ENCODE data around the gene DAGLB.
"Not testable (repeated sequence)": the region's sequence is repeated elsewhere in the genome, so short reads cannot be mapped to it uniquely, and the experiment has no call there.

Gene DAGLB

DNA sequence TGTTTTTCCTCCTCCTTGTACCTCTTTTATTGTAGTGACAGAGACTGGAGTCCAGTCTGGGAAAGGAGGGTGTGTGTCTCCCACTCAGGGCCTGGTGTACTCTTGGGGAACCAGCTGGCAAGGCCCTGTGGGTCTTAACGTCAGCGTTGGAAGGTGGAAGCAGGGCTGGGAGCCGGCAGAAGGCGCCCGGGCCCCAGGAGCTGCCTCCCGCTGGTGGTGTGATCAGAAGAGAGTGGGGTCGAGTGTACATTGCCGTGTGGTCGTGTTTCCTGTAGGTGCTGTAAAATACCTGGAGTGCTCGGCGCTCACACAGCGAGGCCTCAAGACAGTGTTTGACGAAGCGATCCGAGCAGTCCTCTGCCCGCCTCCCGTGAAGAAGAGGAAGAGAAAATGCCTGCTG, 45.7 kb downstream of the DAGLB start:
- DNase-seq (ENCODE audit: low read depth, low spot score): no peak
- H3K27ac ChIP-seq: peak overlapping the region; percentile 89

DNA sequence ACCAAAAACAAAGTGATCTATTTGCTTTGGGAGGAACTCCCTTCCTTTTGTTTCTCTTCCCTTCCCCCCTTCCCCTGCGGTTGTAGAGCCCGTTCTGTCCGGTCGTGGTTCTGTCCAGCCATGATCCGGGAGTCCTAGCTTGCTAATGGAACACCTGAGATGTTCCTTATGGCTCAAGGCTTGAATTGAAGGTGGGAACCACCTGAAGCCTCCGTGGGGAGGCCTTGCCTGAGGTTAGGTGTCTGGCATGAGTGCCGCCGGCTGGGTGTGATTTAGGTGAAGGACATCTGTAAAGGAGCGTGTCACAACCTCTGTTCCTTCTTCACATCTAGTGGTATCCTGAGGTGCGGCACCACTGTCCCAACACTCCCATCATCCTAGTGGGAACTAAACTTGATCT, 46.2 kb downstream of the DAGLB start:
- peak overlapping the region; percentile 89 for H3K27ac ChIP-seq
- no peak for DNase-seq (ENCODE audit: low read depth, low spot score)

DNA sequence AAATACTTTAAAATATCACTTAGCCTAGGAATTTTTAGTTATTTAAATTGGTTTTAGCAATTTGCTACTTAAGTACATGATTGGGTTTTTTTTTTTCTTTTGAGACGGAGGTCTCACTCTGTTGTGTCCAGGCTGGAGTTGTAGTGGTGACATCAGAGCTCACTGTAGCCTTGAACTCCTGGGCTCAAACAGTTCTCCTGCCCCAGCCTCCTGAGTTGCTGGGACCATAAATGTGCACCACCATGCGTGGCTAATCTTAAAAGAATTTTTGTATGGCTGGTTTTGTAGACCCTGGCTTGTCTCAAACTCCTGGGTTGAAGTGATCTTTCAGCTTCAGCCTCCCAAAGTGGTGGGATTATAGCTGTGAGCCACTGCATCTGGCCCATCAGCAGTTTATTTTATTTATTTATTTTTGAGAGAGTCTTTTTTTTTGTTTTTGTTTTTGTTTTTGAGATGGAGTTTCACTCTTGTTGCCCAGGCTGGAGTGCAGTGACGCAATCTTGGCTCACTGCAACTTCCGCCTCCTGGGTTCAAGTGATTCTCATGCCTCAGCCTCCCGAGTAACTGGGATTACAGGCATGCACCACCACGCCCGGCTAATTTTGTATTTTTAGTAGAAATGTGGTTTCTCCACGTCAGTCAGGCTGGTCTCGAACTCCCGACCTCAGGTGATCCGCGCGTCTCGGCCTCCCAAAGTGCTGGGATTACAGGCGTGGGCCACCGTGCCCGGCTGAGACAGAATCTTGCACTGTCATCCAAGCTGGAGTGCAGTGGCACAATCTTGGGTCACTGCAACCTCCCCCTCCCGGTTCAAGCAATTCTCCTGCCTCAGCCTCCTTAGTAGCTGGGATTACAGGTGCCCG, 47.3 kb downstream of the DAGLB start:
- peak overlapping the region; percentile 89 for H3K27ac ChIP-seq
- DNase-seq (ENCODE audit: low read depth, low spot score): not testable (repeated sequence)

DNA sequence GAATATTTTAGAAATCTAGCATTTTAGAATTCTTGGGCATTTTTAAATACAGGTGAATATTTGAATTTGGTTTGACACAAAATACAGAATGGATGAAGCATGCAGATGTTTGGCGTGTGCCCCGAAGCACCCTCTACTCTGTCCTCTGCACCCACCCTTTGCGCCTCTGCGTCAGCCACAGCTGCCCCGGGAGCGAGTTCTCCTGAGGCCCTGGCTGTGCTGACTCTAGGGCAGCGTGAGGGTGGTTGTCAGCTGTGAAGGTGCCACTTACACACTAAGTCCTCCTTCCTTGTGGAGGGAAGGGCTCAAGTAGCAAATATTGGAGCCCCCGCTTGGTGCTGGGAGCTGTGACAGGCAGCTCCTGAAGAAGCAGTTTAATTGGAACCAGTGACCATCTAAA, 48.4 kb downstream of the DAGLB start:
- no peak for DNase-seq (ENCODE audit: low read depth, low spot score)
- peak overlapping the region; percentile 89 for H3K27ac ChIP-seq

DNA sequence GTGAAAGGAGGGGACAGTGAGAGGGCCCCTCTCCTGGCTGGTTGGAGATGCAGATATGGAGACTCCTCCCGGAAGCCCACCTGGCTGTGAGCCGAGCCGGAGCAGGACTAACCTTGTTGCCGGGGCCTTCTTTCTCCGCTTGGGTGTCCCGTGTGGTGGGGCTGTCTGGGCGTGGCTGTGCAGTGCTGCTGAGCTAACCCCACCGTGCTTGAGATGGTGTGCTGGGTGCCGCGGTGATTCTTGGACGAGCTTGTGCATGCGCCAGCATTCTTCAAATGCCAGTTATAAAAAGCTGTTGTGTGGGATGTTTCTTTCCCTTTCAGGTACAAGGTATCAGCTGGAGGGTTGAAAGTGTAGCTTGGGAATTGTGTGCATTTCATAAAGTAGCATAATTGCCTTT, 48.8 kb downstream of the DAGLB start:
- no peak for DNase-seq (ENCODE audit: low read depth, low spot score)
- peak overlapping the region; percentile 89 for H3K27ac ChIP-seq

DNA sequence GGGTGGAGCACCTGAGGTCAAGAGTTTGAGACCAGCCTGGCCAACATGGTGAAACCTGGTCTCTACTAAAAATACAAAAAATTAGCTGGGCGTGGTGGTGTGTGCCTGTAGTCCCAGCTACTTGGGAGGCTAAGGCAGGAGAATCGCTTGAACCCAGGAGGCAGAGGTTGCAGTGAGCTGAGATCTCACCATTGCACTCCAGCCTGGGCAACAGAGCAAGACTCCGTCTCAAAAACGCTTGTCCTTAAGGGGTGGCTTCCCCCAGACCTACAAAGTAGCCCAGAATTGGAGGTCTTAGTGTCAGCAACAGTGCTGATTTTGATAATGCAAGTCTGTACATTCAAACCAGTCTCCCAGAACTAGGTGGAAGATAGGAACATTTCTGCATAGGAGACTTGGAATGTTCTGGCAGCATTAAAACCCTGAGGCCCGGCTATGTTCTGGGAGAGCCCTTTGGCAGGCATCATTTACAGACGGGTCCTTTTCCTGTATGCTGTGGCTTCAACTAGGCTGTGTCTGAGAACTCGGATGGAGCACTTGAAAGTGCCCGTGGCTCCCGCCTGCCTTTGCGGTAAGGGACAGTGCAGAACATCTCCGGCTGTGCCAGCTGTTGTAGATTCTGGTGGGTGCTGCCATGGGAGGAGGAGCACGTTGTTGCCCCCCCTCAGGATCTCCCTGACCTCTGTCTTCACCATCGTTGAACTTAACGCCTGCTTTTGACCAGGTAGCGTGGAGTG, 49.8 kb downstream of the DAGLB start:
- DNase-seq (ENCODE audit: low read depth, low spot score): not testable (repeated sequence)
- peak overlapping the region; percentile 89 for H3K27ac ChIP-seq

DNA sequence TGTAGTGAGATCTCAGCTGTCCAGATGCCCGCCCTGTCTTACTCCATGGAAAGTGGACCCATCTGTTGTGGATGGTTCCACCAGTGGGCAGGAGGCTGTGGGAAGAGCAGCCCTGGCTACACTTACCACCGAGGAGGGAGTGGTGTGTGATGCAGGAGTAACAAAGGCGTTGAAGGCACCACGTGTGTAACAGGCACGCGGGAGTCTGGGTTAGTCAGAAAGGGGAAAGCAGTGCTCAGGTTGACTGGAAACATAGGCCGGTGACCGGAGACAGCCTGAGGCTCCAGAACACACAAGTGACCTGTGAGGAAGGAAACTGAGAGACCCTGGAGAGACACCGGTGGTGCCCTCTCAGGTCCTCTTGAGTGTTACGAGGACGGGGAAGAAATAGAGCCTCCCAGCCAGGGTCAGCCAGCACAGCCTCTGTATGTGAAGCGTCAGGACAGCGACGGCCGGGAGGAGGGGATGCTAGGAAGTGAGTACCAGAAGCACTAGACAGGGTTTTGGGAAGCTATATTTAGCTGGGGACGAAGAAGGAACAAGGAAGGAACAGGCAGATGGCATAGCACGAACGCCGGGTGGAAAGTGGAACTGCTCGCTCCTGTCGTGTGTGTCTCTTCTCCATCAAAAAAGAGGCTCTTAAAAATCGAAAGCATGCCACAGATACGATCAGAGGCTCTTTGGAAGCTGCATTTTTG, 51.7 kb downstream of the DAGLB start:
- no peak for DNase-seq (ENCODE audit: low read depth, low spot score)
- H3K27ac ChIP-seq: peak overlapping the region; percentile 89

DNA sequence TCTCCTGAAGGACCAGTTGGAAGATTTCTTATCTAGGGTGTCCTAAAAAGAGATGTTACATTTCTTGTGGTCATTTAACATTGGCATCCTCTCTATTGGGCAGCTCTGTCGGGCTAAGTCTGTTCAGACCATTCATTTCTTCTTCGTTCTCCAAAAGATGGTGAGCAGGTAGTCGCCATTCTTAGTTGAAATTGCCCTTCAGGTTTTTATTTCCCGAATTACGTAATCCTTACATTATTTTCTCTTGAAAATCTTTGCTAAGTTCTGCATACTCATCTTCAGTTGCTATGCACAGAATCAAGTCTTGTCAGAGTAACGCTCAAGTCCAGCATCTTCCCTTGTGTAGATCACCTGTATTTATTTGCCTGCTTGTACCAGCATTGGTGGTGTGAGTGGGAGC, 53.6 kb downstream of the DAGLB start:
- no peak for DNase-seq (ENCODE audit: low read depth, low spot score)

DNA sequence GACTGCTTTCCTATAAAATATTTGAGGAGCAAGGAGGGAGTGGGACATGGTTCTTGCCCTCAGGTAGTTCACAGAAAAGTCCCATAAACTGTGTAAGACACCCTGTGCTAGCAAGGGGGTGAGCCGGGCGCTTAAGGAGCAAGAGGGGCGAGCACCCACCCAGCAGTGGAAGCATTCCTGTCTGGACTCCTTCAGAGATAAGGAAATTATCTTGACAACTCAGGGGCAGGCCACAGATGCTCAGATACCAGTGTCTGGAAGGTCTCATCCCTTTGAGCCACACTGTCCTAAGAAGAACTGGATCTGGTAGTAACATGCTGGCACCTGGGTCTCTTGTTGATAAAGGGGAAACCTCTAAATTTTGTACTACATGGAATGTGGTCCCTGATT, 54.1 kb downstream of the DAGLB start:
- peak overlapping the region; percentile 89 for H3K27ac ChIP-seq

More for the DNA sequence above, 53.6 kb downstream of the DAGLB start:
- peak overlapping the region; percentile 89 for H3K27ac ChIP-seq

DNA sequence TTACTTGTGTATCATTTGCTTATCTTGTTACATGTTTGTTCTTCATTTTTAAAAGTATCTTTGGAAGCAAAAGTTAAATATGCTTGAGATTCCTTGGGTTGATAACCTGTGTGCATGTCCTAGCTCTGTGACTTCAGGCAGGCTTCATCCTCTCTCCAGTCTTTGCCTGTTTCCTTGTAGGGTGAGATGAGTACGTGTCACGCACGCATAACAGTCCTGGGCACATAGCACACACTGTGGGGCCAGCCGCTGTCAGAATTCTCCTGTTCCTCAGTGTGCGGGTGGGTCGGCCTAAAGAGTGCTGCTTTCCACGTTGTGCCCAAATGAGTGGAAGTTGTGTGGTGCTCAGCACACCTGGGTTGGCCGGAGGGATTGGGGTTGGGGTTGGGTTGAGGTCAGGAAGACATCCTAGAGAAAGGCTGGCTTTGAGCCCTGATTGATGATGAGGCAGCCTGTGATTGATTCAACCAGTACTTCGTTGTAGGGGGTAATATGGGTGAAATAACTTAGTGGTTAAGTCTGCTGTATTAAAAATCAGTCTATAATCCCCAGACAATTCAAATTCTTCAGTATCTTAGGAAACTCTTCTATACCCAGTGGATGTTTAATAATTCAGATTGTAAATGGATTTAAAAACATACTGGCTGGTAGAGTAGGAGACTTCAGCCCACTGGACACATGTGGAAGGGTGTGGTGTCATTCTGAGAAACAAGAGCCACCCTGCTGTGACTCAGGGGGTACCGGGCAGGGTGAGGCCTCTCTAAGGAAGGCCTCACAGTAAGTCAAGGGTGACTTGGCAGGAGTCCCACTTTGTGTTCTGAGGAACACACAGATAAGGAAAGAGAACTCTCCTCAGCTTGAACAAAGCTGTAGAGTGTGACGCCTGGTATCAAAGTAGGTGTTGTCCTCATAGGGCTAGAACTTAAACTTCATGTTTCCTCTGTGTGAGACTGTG, 54.8 kb downstream of the DAGLB start:
- H3K27ac ChIP-seq: peak overlapping the region; percentile 89
- peak; percentile 63 for DNase-seq (ENCODE audit: low read depth, low spot score)

More for the DNA sequence above, 54.1 kb downstream of the DAGLB start:
- no peak for DNase-seq (ENCODE audit: low read depth, low spot score)

DNA sequence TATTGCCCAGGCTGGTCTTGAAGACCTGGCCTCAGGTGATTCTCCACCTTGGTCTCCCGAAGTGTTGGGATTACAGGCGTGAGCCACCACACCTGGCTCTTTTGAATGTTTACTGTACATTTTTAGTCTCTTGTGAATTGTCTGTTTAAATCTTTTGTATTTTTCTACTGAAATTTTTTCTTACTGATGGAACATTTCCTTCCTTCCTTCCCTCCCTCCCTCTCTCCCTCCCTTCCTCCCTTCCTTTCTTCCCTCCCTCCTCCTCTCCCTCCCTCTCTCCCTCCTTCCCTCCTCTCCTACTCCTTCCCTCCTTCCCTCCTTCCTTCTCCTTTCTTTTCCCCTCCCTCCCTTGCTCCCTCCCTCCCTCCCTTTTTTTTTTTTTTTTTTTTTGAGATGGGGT, 58.0 kb downstream of the DAGLB start:
- peak overlapping the region; percentile 89 for H3K27ac ChIP-seq
- DNase-seq (ENCODE audit: low read depth, low spot score): no peak

DNA sequence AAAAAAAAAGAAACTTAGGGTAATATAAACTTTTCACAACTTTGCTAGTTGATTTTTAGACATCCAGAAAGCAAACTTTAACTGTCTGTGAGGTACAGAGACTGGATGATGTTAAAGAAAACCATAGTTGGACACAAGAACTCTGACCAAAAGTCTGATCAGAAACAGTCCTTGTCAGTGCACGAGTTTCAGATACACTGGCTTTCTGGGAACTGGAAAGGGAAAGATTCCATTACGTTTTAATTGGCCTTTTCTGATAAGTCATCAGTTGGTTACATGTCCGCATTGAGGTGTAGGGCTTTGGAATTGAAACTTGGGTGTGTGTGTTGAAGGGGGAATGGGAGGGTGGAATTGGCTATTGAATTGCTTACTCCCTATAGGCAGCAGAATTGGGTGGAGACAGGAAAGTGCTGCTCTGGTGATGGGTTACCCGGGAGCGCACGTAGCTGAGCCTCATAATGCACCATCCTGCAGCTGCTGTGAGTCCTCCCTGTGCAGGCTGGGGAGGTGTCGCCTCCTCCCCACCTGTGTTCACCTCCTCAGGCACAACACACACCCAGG, 59.9 kb downstream of the DAGLB start:
- no peak for DNase-seq (ENCODE audit: low read depth, low spot score)
- H3K27ac ChIP-seq: peak overlapping the region; percentile 96

DNA sequence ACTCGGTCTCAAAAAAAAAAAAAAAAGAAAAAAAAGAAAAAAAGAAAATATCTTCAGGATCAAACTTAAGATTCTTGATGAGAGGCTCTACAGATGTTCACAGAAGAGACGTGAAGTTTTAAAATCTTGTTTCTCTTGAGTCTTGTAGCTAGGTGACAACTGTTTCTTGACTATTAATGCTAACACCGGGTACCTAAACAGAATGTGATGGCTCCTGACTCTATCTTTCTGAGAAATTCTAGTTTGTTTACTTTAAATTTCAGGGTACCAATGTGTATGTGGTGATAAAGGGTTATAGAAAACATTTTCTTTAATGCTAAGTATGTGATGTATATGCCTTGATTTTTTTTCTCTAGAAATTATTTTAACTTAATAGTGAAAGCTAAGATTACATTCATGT, 61.0 kb downstream of the DAGLB start:
- H3K27ac ChIP-seq: peak overlapping the region; percentile 96
- no peak for DNase-seq (ENCODE audit: low read depth, low spot score)

DNA sequence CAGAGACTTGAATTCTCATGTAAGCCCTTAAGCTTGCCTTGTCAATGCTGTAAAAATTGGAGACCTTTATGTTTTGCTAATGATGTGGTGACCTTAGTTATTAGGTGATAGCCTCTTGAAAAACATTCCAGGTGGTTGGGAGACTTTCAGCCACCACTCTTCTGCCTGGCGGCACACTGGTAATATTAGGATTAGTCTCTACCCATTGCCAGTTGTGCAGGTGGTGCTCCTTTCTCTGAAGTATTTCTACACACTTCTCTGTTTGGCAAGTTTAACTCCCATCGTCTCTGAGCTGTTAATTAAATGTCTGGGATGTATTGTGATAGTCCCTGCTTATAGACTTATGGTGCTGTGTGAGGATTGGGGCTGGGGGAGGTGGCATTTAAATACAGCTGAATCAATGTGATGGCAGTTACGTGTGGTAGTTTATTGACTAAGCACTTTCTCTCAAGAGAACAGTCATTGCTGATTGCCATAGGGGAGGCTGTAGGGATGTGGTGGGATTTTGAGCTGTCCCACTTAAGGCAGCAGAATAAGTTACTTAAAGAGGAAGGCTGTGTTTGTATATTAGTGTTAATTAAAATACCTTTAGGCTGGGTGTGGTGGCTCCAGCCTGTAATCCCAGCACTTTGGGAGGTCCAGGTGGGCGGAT, 61.7 kb downstream of the DAGLB start:
- peak overlapping the region; percentile 96 for H3K27ac ChIP-seq
- DNase-seq (ENCODE audit: low read depth, low spot score): no peak

DNA sequence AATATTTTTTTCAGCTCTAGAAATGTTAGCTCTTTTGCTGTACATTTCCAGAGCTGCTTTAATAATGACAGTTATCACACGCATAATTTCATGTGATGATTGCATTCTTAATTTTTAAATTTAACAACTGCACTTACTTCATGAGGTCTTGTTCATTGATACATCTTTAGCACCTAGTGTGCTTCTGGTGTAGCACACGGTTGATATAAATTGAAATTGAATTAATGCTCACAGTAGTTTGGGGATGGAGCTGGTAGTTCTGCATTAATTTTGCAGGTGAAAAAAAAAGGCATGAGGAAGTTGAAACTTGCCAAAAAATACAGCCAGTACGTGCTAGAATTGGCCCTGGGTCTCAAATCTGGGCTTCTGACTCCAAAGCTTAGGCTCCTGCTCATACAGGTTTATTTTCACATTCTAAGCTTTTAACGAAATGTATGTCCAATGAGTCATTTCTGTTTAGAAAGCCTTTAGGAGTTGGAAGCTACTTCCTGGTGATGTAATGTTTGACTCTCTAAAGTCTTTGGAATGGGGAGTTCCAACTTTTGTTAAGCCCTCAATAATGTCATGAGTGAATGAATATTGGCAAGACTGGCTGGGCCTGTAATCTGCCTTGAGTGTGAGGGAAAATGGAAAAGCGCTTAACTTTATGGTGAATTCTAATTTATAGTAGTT, 62.5 kb downstream of the DAGLB start:
- H3K27ac ChIP-seq: peak overlapping the region; percentile 96
- peak; percentile 90 for DNase-seq (ENCODE audit: low read depth, low spot score)

DNA sequence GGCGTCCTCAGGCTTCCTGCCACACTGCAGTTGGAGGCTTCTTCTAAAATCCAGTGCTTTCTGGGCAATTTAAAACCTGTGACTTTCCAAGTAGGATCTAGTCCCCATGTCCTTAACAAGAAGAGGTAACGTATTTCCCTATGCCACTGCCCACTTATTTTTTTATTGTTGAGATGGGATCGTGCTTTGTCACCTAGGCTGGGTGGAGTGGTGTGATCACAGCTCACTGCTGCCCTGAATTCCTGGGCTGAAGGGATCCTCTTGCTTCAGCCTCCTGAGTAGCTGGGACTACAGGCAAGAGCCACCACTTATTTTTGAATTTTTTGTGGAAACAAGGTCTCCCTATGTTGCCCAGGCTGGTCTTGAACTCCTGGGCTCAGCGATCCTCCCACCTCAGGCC, 63.4 kb downstream of the DAGLB start:
- DNase-seq (ENCODE audit: low read depth, low spot score): no peak
- peak overlapping the region; percentile 96 for H3K27ac ChIP-seq

DNA sequence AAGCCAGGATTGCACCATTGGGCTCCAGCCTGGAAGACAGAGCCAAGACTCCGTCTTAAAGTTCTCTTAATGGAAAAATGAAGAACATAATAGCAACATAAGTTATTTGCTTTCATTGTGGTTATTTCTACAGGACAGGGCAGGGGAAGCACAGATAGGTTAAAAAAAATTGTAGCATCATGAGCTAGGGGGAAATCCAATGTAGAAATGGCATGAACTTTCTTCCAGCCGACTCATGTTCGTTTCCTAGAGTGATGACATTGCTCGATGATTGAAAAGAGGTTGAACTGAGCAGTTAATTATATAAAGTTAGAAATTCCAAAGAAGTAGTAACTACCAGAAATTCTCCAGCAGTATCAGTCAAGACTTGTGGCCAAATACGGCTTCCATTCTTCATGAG, 64.9 kb downstream of the DAGLB start:
- H3K27ac ChIP-seq: peak overlapping the region; percentile 96

DNA sequence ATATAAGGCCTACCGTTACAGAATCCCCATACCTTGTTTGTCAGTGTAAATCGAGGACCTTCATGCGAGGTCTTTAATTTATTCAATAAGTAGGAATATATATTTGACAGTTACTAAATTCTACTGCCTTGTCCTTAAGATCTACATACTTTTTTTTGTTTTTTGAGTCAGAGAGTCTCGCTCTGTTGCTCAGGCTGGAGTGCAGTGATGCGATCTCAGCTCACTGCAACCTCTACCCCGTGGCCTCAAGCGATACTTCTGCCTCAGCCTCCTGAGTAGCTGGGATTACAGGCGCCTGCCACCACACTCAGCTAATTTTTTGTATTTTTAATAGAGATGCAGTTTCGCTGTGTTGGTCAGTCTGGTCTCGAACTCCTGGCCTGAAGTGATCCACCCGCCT, 65.9 kb downstream of the DAGLB start:
- not testable (repeated sequence) for DNase-seq (ENCODE audit: low read depth, low spot score)
- H3K27ac ChIP-seq: peak overlapping the region; percentile 96

More for the DNA sequence above, 64.9 kb downstream of the DAGLB start:
- DNase-seq (ENCODE audit: low read depth, low spot score): no peak
